HCT116 (cell line): Measurements from ENCODE around the gene ACSM6.

Experiments used
- CBX3 ChIP-seq: IDR thresholded peaks from 2 replicates; pipeline ENCODE4 v1.6.1; 2012; ENCODE audit warnings: low read depth
- CTCF ChIP-seq, 3 experiments: fragments of 200-600 bp in 1 of 3; sonication (generic) in 1 of 3; IDR thresholded peaks in 2 of 3; conservative IDR thresholded peaks in 1 of 3; 2 replicates each; pipeline ENCODE4 v1.5.1; 2012 to 2017; ENCODE audit warnings: low read depth in 2 of 3, low read length in 2 of 3, antibody characterized with exemption in 1 of 3, borderline replicate concordance in 1 of 3, control low read depth in 1 of 3, mild to moderate bottlenecking in 1 of 3, mixed read lengths in 1 of 3, mixed run types in 1 of 3, moderate library complexity in 1 of 3; ENCODE audit not compliant: insufficient read depth in 1 of 3
- EGR1 ChIP-seq: IDR thresholded peaks from 2 replicates; pipeline ENCODE4 v1.6.1; 2012; ENCODE audit warnings: low read depth
- ELF1 ChIP-seq: IDR thresholded peaks from 2 replicates; pipeline ENCODE4 v1.6.1; 2012; ENCODE audit warnings: low read depth, borderline replicate concordance
- EZH2 ChIP-seq: fragments of 200-600 bp; sonication (generic); IDR thresholded peaks from 2 replicates; pipeline ENCODE4 v1.6.1; 2017; ENCODE audit warnings: antibody characterized with exemption, mixed run types
- EZH2phosphoT487 ChIP-seq: fragments of 200-600 bp; IDR thresholded peaks from 2 replicates; pipeline ENCODE4 v1.6.1; 2018; ENCODE audit warnings: antibody characterized with exemption, borderline replicate concordance
- JUND ChIP-seq: IDR thresholded peaks from 2 replicates; pipeline ENCODE4 v1.6.1; 2012
- POLR2A ChIP-seq: IDR thresholded peaks from 2 replicates; pipeline ENCODE4 v1.7.0; 2011; ENCODE audit warnings: borderline replicate concordance; ENCODE audit not compliant: insufficient read depth, insufficient read length; ENCODE audit errors: extremely low read depth
- POLR2AphosphoS5 ChIP-seq: IDR thresholded peaks from 2 replicates; pipeline ENCODE4 v1.6.1; 2011; ENCODE audit warnings: mild to moderate bottlenecking, low read depth, low read length, moderate library complexity
- REST ChIP-seq: IDR thresholded peaks from 2 replicates; pipeline ENCODE4 v1.6.1; 2012; ENCODE audit warnings: low read depth
- SIN3A ChIP-seq: IDR thresholded peaks from 2 replicates; pipeline ENCODE4 v1.6.1; 2012; ENCODE audit warnings: low read depth
- YY1 ChIP-seq: IDR thresholded peaks from 2 replicates; pipeline ENCODE4 v1.6.1; 2011; ENCODE audit warnings: low read length, low read depth, moderate library complexity, mild to moderate bottlenecking; ENCODE audit not compliant: insufficient replicate concordance; ENCODE audit errors: extremely low read depth
- ZNF274 ChIP-seq: fragments of 200-500 bp; sonication (Bioruptor generic); IDR thresholded peaks from 2 replicates; pipeline ENCODE4 v1.6.1; 2014; ENCODE audit warnings: mild to moderate bottlenecking, low read depth, low read length, inconsistent platforms
- TF ChIP-seq, protein P1 (sequence below): IDR thresholded peaks from 2 replicates; pipeline ENCODE4 v1.6.1; 2011; ENCODE audit warnings: mild to moderate bottlenecking, low read length, moderate library complexity; ENCODE audit not compliant: insufficient replicate concordance; ENCODE audit errors: extremely low read depth

DNA sequence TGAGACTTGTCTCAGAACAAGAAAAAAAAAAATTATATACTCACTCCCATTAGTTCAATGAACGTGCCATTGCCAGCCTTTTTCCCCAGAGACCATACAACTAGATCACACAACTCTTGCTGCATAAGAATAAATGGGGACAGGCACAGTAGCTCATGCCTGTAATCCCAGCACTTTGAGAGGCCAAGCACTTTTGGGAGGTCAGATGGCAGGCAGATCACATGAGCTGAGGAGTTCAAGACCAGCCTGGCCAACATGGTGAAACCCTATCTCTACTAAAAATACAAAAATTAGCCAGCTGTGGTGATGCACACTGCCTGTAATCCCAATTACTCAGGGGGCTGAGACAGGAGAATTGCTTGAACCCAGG lies 83.1 kb downstream of the ACSM6 start:
- no peak for TF ChIP-seq CTCF (IDR thresholded peaks at IDR 0.05 in 2 of 3, conservative IDR thresholded peaks at IDR 0.05 in 1 of 3; ENCODE audit: borderline replicate concordance in 1 of 3, insufficient read depth in 1 of 3, low read depth in 2 of 3, low read length in 2 of 3)
- no peak for TF ChIP-seq SIN3A
- no peak for TF ChIP-seq EGR1
- TF ChIP-seq ZNF274, result no peak
- TF ChIP-seq POLR2AphosphoS5, result no peak
- TF ChIP-seq EZH2phosphoT487, result no peak
- no peak for TF ChIP-seq EZH2
- TF ChIP-seq POLR2A, result no peak
- no peak for TF ChIP-seq ELF1
- TF ChIP-seq, protein P1, sequence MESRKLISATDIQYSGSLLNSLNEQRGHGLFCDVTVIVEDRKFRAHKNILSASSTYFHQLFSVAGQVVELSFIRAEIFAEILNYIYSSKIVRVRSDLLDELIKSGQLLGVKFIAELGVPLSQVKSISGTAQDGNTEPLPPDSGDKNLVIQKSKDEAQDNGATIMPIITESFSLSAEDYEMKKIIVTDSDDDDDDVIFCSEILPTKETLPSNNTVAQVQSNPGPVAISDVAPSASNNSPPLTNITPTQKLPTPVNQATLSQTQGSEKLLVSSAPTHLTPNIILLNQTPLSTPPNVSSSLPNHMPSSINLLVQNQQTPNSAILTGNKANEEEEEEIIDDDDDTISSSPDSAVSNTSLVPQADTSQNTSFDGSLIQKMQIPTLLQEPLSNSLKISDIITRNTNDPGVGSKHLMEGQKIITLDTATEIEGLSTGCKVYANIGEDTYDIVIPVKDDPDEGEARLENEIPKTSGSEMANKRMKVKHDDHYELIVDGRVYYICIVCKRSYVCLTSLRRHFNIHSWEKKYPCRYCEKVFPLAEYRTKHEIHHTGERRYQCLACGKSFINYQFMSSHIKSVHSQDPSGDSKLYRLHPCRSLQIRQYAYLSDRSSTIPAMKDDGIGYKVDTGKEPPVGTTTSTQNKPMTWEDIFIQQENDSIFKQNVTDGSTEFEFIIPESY, result no peak
- TF ChIP-seq CBX3, result no peak
- TF ChIP-seq REST, result no peak
- no peak for TF ChIP-seq YY1
- no peak for TF ChIP-seq JUND
